T-helper 17 cell (primary cell): ENCODE measurements around the gene OTULINL. TPM values are rescaled to one million over a fixed set of nuclear protein-coding genes. Genes with fewer than 3 reads are reported as not detected.

Experiments used
- ATAC-seq: fragments of 150-1000 bp; cut with Tn5 transposase; 2 replicates; pipeline ENCODE4 v1.10.0; 2021; ENCODE audit warnings: mild to moderate bottlenecking, moderate library complexity
- DNase-seq, 3 donors: peaks; one replicate each; pipeline versions ENCODE4 v3.0.0 to v3.0.0-alpha.2; 2020 to 2021
- H3K9me3 ChIP-seq: one replicate; pipeline ENCODE4 v1.7.0; 2013; ENCODE audit warnings: low read length, mild to moderate bottlenecking; ENCODE audit not compliant: control insufficient read depth, poor library complexity, severe bottlenecking
- H3K27ac Mint-ChIP-seq: one replicate; pipeline ENCODE4 v1.8.0; 2022; ENCODE audit warnings: mild to moderate bottlenecking, moderate library complexity, mixed read lengths
- H3K27me3 Mint-ChIP-seq: one replicate; pipeline ENCODE4 v1.8.0; 2022; ENCODE audit warnings: mixed read lengths
- H3K36me3 Mint-ChIP-seq: one replicate; pipeline ENCODE4 v1.8.0; 2022; ENCODE audit warnings: low read depth, mixed read lengths
- H3K4me1 Mint-ChIP-seq: one replicate; pipeline ENCODE4 v1.8.0; 2022; ENCODE audit warnings: mild to moderate bottlenecking, mixed read lengths
- H3K4me3 Mint-ChIP-seq: one replicate; pipeline ENCODE4 v1.8.0; 2022; ENCODE audit warnings: mild to moderate bottlenecking, moderate library complexity, mixed read lengths
- total RNA-seq, 4 donors: library from RNA in 2 of 4; stranded (reverse) in 2 of 4; gene quantifications; one replicate each; pipeline ENCODE4 v1.2.3 and lab custom pipeline; 2022 to 2026

OTULINL gene
- total RNA-seq, 2 donors from 2014 or later: 31.4 to 42.8 TPM

- no peak for DNase-seq
- Mint-ChIP-seq H3K27me3 (peaks cover 10% of the 10 kb centered on the region), H3K36me3 (no peaks in the 10 kb centered on the region)
These were observed 49.1 kb downstream of the OTULINL start for GRCh38 chr5:14630671-14631070.

GRCh38 chr5:14635656-14636055, 54.1 kb downstream of the OTULINL start:
- no peak for ATAC-seq
- H3K9me3 ChIP-seq: no peaks in the 10 kb centered on the region
- H3K36me3 Mint-ChIP-seq: no peaks in the 10 kb centered on the region
- no peaks in the 10 kb centered on the region for H3K4me1 Mint-ChIP-seq
- no peak for DNase-seq
- H3K4me3 Mint-ChIP-seq: no peak overlapping the region
- H3K27ac Mint-ChIP-seq: no peak overlapping the region
- peaks cover 16% of the 10 kb centered on the region for H3K27me3 Mint-ChIP-seq

More at GRCh38 chr5:14630671-14631070, 49.1 kb downstream of the OTULINL start:
- ATAC-seq: no peak
- no peaks in the 10 kb centered on the region for H3K4me1 Mint-ChIP-seq
- no peaks in the 10 kb centered on the region for H3K9me3 ChIP-seq
- no peak overlapping the region for H3K27ac Mint-ChIP-seq
- H3K4me3 Mint-ChIP-seq: no peak overlapping the region

GRCh38 chr5:14640765-14641164, 59.2 kb downstream of the OTULINL start:
- DNase-seq (no peak), ATAC-seq (no peak)
- H3K36me3 Mint-ChIP-seq: peaks cover 5% of the 10 kb centered on the region
- no peak overlapping the region for H3K4me3 Mint-ChIP-seq
- H3K27me3 Mint-ChIP-seq: peaks cover 16% of the 10 kb centered on the region
- no peaks in the 10 kb centered on the region for H3K9me3 ChIP-seq
- no peak overlapping the region for H3K27ac Mint-ChIP-seq
- no peaks in the 10 kb centered on the region for H3K4me1 Mint-ChIP-seq

- no peak for ATAC-seq
- Mint-ChIP-seq H3K27ac (no peak overlapping the region), H3K27me3 (peaks cover 27% of the 10 kb centered on the region)
These were observed 63.1 kb downstream of the OTULINL start for GRCh38 chr5:14644623-14645237.

GRCh38 chr5:14650052-14650451, 68.5 kb downstream of the OTULINL start:
- Mint-ChIP-seq H3K4me1 (peaks cover 10% of the 10 kb centered on the region), H3K27ac (no peak overlapping the region), H3K36me3 (peaks cover 5% of the 10 kb centered on the region), H3K27me3 (peaks cover 33% of the 10 kb centered on the region), H3K4me3 (no peak overlapping the region)
- DNase-seq: no peak
- ATAC-seq: no peak
- H3K9me3 ChIP-seq: no peaks in the 10 kb centered on the region

More at GRCh38 chr5:14644623-14645237, 63.1 kb downstream of the OTULINL start:
- Mint-ChIP-seq H3K36me3 (peaks cover 9% of the 10 kb centered on the region), H3K4me3 (no peak overlapping the region), H3K4me1 (peaks cover 3% of the 10 kb centered on the region)
- no peak for DNase-seq
- H3K9me3 ChIP-seq: no peaks in the 10 kb centered on the region

GRCh38 chr5:14655146-14655741, 73.7 kb downstream of the OTULINL start:
- DNase-seq: no peak

GRCh38 chr5:14656898-14657297, 75.3 kb downstream of the OTULINL start:
- no peak for DNase-seq
- peaks cover 26% of the 10 kb centered on the region for H3K4me1 Mint-ChIP-seq
- H3K27ac Mint-ChIP-seq: no peak overlapping the region
- H3K27me3 Mint-ChIP-seq: no peaks in the 10 kb centered on the region
- no peak overlapping the region for H3K4me3 Mint-ChIP-seq
- ATAC-seq: no peak
- no peaks in the 10 kb centered on the region for H3K9me3 ChIP-seq
- H3K36me3 Mint-ChIP-seq: no peaks in the 10 kb centered on the region

More at GRCh38 chr5:14655146-14655741, 73.7 kb downstream of the OTULINL start:
- H3K9me3 ChIP-seq: no peaks in the 10 kb centered on the region
- peak overlapping the region; percentile 54 for H3K27ac Mint-ChIP-seq
- H3K4me1 Mint-ChIP-seq: peaks cover 21% of the 10 kb centered on the region
- peak; percentile 74 for ATAC-seq
- peaks cover 6% of the 10 kb centered on the region for H3K27me3 Mint-ChIP-seq
- H3K4me3 Mint-ChIP-seq: no peak overlapping the region
- H3K36me3 Mint-ChIP-seq: no peaks in the 10 kb centered on the region

- H3K4me3 Mint-ChIP-seq: no peak overlapping the region
- H3K9me3 ChIP-seq: no peaks in the 10 kb centered on the region
These were observed 78.4 kb downstream of the OTULINL start for GRCh38 chr5:14659821-14660607.

GRCh38 chr5:14660833-14661232, 79.2 kb downstream of the OTULINL start:
- DNase-seq (no peak), ATAC-seq (no peak)
- H3K27ac Mint-ChIP-seq: no peak overlapping the region
- H3K36me3 Mint-ChIP-seq: peaks cover 4% of the 10 kb centered on the region
- H3K27me3 Mint-ChIP-seq: no peaks in the 10 kb centered on the region
- no peaks in the 10 kb centered on the region for H3K9me3 ChIP-seq
- no peak overlapping the region for H3K4me3 Mint-ChIP-seq
- peaks cover 30% of the 10 kb centered on the region for H3K4me1 Mint-ChIP-seq

More at GRCh38 chr5:14659821-14660607, 78.4 kb downstream of the OTULINL start:
- Mint-ChIP-seq H3K27ac (no peak overlapping the region), H3K4me1 (peaks cover 33% of the 10 kb centered on the region), H3K27me3 (no peaks in the 10 kb centered on the region), H3K36me3 (peaks cover 4% of the 10 kb centered on the region)
- no peak for ATAC-seq
- no peak for DNase-seq

Other genes with a start within 250 kb of the OTULINL start
- 10 to 100 TPM; 77.0 to 94.6 TPM for gene OTULIN, start 82.9 kb downstream of the OTULINL start, total RNA-seq